ENCODE data around the gene FAM240B. TPM values are rescaled to one million over a fixed set of nuclear protein-coding genes. Genes with fewer than 3 reads are reported as not detected.

FAM240B gene
- total RNA-seq, 1 experiment from 2014 or later: not detected

- no peak overlapping the region for H3K9ac ChIP-seq (ENCODE audit: extremely low read depth, insufficient read length, low read length)
- TF ChIP-seq CTCF (conservative IDR thresholded peaks at IDR 0.05): no peak
Observed at GRCh38 chr9:38756702-38757101, 36.8 kb upstream of the FAM240B start.

More at GRCh38 chr9:38756702-38757101, 36.8 kb upstream of the FAM240B start:
- H2BK120ac ChIP-seq (ENCODE audit: low read depth, low read length, poor library complexity, severe bottlenecking): no peak overlapping the region
- peaks cover 23 to 24% of the 10 kb centered on the region in 2 experiments for H3K4me1 Mint-ChIP-seq
- no peak overlapping the region for H3K4ac ChIP-seq (ENCODE audit: low read depth, low read length)
- no peak overlapping the region for H4K5ac ChIP-seq (ENCODE audit: insufficient read length, low read depth, low read length)
- H3K4me1 ChIP-seq (ENCODE audit: insufficient read depth, low read length): 0 out of 2 replicates have a peak, but pooled peaks cover 5% of the 10 kb centered on the region
- H3K23ac ChIP-seq (ENCODE audit: insufficient read length, low read depth, low read length): no peak overlapping the region
- H3K18ac ChIP-seq (ENCODE audit: insufficient read length, low read depth, low read length): no peak overlapping the region
- H2AK5ac ChIP-seq (ENCODE audit: insufficient read length, low read length): no peak overlapping the region
- no peak overlapping the region for H3T11ph ChIP-seq (ENCODE audit: low read length)
- H4K91ac ChIP-seq (ENCODE audit: insufficient read length, low read depth, low read length): no peak overlapping the region
- no peaks in the 10 kb centered on the region for H3K79me2 ChIP-seq (ENCODE audit: insufficient read depth, low read length)
- H3K56ac ChIP-seq (ENCODE audit: insufficient read length, low read depth, low read length): no peak overlapping the region
- H3K9me3 Mint-ChIP-seq: peaks cover 0 to 4% of the 10 kb centered on the region in 2 experiments; a peak in 2 of 5 replicates
- DNase-seq: no peak
- peaks cover 0 to 9% (median 0%) of the 10 kb centered on the region in 3 experiments; a peak in 2 of 7 replicates for H3K36me3 Mint-ChIP-seq (ENCODE audit: insufficient read depth in 1 of 3, low read depth in 3 of 3)
- no peak overlapping the region for H3K4me2 ChIP-seq (ENCODE audit: insufficient read depth, insufficient read length, low read length)
- no peaks in the 10 kb centered on the region for H3K23me2 ChIP-seq (ENCODE audit: insufficient read length, low read depth, low read length, poor library complexity, severe bottlenecking)
- H3K27me3 Mint-ChIP-seq (ENCODE audit: low read depth): no peaks in the 10 kb centered on the region
- no peak overlapping the region for H2AFZ ChIP-seq (ENCODE audit: low read length)
- no peaks in the 10 kb centered on the region for H3K9me3 ChIP-seq (ENCODE audit: control insufficient read depth, low read depth, low read length)
- H3K79me1 ChIP-seq (ENCODE audit: insufficient read depth, low read depth, low read length, poor library complexity, severe bottlenecking): no peaks in the 10 kb centered on the region
- H2BK15ac ChIP-seq (ENCODE audit: low read depth, low read length): no peak overlapping the region
- H2BK12ac ChIP-seq (ENCODE audit: insufficient read length, low read depth, low read length): no peak overlapping the region
- no peak overlapping the region for H3K4me3 Mint-ChIP-seq
- no peak overlapping the region for H3K27ac Mint-ChIP-seq
- H3K27ac ChIP-seq (ENCODE audit: insufficient read length, low read depth, low read length): no peak overlapping the region
- H3K27me3 ChIP-seq (ENCODE audit: insufficient read depth, low read length): no peaks in the 10 kb centered on the region
- H4K20me1 ChIP-seq (ENCODE audit: control insufficient read depth, insufficient read depth, insufficient read length): peaks cover 3% of the 10 kb centered on the region
- no peak overlapping the region for H2BK20ac ChIP-seq (ENCODE audit: low read depth, low read length, poor library complexity, severe bottlenecking)
- H4K8ac ChIP-seq (replicated peaks; ENCODE audit: insufficient read length, low read depth, low read length): no peak overlapping the region
- H3K14ac ChIP-seq (ENCODE audit: insufficient read depth, low read length): no peak overlapping the region
- WGBS (ENCODE audit: extremely low coverage, insufficient read length, low lambda C conversion rate): no CpG with 5 or more reads among the region's 1 CpG
- no peak overlapping the region for H2BK5ac ChIP-seq (ENCODE audit: insufficient read length, low read length)
